GM21786 (cell line): ENCODE measurements around the gene MALAT1.

Source experiments
- ATAC-seq: cut with Tn5 transposase; IDR thresholded peaks from one replicate; pipeline ENCODE4 v1.9.1; 2021; ENCODE audit not compliant: unreplicated experiment

Gene MALAT1

GRCh38 chr11:65554842-65555430 is 56.1 kb downstream of the MALAT1 start:
- no peak for ATAC-seq

- no peak for ATAC-seq
Measured at GRCh38 chr11:65555693-65556231, 56.9 kb downstream of the MALAT1 start.
